GM12892 (cell line): ENCODE results near the gene NDUFA13.

ENCODE experiments used
- POLR2A ChIP-seq: IDR thresholded peaks from 2 replicates; pipeline ENCODE4 v1.6.1; 2011; ENCODE audit warnings: low read depth, low read length, control low read depth
- TAF1 ChIP-seq: IDR thresholded peaks from 2 replicates; pipeline ENCODE4 v1.6.1; 2011; ENCODE audit warnings: low read depth, mild to moderate bottlenecking, control low read depth, low read length, borderline replicate concordance

DNA sequence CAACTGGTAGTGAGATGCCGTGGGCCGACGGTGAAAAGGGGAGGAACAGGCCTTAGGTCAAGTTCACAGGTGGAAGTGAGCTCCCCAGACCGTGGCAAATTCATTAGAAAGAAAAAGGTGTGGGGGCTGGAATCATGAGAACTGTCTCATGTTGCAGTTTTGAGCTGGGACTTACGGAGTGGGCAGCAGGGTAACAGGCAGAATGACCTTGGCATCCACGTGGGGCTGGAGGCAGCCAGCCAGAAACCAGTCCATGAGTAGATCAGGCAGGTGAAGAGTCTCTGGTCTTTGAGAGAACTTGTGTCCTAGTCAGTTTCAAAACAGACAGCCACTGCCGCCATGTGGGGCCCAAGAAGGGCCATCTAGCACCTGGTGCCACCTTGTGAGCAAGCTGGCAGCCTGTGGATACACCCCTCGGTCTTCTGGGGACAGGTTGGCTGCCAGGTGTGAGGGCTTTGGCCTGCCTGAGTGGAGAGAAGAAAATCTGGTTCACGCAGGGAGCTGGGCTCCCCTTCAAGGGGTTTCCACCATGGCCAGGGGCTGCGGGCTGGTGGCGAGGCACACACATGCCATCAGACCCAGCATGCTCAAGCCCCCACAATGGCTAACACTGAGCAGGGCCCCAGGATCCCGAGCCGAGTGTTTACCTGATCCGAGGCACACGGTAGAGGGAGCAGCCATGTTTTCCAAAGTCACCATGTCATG is 24.6 kb upstream of the NDUFA13 start:
- TF ChIP-seq TAF1 (no peak), POLR2A (no peak)
